ENCODE results near the gene BCAM.
"Not testable (repeated sequence)": the region's sequence is repeated elsewhere in the genome, so short reads cannot be mapped to it uniquely, and the experiment has no call there.

Gene BCAM

DNA sequence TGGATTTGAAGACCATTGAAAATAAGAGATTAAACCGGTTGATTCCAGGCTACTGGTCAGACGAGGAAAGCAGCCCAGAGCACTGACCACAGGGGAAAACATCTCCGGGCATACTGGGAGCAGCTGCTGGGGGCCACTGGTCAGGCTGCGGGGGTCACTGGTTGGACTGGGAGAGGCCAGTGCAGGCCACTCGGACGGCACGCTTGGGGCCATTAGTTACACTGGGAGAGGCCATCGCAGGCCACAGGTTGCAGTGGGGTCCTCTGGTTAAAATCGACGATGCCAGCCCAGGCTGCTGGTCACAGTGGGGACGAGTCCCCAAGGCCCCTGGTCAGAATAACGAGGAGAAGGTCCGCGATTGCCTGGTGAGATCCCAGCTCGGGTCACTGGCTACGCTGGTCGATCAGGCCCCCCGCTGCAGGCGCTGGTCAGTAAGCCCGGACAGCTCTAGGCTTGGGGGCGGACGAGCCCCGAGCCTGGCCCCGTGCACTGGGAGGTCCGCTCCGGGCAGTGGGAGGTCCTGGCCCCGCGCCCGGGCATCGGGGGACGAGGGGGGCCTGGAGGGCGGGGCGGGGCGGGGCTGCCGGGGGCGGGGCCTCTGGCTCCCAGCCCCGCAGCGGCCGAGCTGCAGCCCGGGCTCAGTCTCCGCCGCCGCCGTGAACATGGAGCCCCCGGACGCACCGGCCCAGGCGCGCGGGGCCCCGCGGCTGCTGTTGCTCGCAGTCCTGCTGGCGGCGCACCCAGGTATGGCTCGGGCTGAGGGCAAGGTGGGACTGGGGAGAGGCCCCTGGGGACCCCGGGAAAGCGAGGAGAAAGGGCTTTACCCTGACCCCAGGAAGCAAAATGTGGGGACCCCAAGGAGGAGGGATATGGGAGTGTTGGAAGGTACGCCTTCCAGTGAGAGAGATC, at the start of gene BCAM:
Gene BCAM (plus strand): TSS at position 641 of the 909 bp plus-strand sequence. CDS start 22 bp downstream, at position 663.
- DNase-seq = no peak

GRCh38 chr19:44762038-44762437, 46.9 kb upstream of the BCAM start:
- DNase-seq = no peak

GRCh38 chr19:44765033-44765948, 43.6 kb upstream of the BCAM start:
- DNase-seq = no peak

GRCh38 chr19:44765949-44766335, 43.0 kb upstream of the BCAM start:
- DNase-seq = no peak

GRCh38 chr19:44767295-44768180, 41.4 kb upstream of the BCAM start:
- no peak for DNase-seq

- DNase-seq = peak; percentile 26
Observed at GRCh38 chr19:44770550-44771257, 38.2 kb upstream of the BCAM start.

DNA sequence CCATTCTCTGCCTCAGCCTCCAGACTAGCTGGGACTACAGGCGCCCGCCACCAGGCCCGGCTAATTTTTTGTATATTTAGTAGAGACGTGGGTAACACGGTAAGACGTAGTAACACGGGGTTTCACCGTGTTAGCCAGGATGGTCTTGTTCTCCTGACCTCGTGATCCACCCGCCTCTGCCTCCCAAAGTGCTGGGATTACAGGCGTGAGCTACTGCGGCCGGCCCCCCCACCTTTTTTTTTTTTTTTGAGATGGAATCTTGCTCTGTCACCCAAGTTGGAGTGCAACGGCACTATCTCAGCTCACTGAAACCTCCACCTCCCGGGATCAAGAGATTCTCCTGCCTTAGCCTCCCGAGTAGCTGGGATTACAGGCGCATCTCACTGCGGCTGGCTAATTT, 36.8 kb upstream of the BCAM start:
- not testable (repeated sequence) for DNase-seq

GRCh38 chr19:44772959-44773358, 35.9 kb upstream of the BCAM start:
- no peak for DNase-seq

- DNase-seq = no peak
Observed at GRCh38 chr19:44775676-44776240, 33.1 kb upstream of the BCAM start.

- no peak for DNase-seq
Observed at GRCh38 chr19:44776402-44777096, 32.4 kb upstream of the BCAM start.

DNA sequence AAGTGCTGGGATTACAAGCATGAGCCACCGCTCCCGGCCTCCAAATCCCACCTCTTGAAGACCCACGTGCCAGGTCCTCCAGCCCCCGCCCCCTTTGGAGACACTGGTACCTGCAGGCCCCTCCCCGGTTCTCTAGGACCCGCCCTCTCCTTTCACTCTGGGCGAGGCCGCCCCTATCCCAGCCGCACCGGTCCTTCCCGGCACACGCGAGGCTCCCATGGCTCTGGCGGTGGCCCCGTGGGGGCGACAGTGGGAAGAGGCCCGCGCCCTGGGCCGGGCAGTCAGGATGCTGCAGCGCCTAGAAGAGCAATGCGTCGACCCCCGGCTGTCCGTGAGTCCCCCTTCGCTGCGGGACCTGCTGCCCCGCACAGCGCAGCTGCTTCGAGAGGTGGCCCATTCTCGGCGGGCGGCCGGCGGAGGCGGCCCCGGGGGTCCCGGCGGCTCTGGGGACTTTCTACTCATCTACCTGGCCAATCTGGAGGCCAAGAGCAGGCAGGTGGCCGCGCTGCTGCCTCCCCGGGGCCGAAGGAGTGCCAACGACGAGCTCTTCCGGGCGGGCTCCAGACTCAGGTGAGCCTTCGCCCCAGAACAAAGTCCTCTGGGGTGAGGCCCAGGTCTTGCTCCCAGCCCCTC, 31.1 kb upstream of the BCAM start, which contains the start of gene CBLC:
Gene CBLC (plus strand): TSS at position 176 of the 633 bp plus-strand sequence. CDS start 42 bp downstream, at position 218.
- no peak for DNase-seq

DNA sequence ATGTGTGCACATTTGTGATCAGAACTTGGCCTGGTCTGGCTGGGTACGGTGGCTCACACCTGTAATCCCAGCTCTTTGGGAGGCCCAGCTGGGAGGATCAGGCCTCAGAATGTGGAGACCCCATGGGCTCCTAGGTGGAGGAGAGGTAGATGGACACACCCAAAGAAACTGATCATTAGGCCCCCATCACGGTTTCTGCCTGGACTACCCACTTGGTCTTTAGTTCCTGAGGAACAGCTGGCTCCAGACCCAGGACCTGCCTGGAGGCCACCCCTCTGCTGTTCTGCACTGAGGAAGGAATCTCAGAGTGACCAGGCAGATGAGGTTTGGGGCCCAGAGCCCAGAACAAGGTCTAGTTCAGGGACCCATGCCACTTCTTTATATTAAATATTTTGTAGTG, 29.8 kb upstream of the BCAM start:
- DNase-seq = no peak

DNA sequence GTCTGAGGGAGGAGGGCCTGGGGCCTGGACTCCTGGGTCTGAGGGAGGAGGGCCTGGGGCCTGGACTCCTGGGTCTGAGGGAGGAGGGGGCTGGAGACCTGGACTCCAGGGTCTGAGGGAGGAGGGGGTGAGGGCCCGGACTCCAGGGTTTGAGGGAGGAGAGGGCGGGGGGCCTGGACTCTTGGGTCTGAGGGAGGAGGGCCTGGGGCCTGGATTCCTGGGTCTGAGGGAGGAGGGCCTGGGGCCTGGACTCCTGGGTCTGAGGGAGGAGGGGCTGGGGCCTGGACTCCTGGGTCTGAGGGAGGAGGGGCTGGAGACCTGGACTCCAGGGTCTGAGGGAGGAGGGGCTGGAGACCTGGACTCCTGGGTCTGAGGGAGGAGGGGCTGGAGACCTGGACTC, 27.2 kb upstream of the BCAM start:
- not testable (repeated sequence) for DNase-seq

GRCh38 chr19:44782729-44783128, 26.2 kb upstream of the BCAM start:
- DNase-seq = no peak

- DNase-seq = no peak
Observed at GRCh38 chr19:44783545-44783944, 25.4 kb upstream of the BCAM start.

DNA sequence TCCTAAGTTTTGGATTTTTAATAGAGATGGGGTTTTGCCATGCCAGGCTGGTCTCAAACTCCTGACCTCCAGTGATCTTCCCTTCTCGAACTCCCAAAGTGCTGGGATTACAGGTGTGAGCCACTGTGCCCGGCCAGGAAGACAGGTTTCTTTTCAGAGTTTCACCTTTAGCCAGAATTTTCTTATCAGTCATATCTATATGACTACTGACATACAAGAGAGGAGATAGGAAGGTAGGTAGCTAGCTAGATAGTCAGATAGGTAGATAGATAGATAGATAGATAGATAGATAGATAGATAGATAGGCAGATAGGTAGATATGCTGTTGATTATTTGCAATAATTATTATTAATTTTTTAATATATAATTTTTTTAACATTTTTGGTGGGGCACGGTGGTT, 23.6 kb upstream of the BCAM start:
- no peak for DNase-seq

DNA sequence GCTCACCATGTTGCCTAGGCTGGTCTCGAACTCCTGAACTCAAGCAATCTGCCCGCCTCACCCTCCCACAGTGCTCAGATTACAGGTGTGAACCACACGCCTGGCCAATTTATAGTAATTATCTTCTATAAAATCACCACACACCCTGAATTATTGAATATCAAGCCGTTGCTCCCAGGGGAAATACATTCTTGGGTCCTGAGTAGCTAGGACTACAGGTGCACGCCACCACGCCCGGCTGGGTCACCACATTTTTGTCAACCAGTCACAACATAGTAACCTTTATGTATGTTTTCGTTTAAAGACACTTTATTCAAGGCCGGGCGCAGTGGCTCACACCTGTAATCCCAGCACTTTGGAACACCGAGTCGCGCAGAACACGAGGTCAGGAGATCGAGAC, 22.9 kb upstream of the BCAM start:
- DNase-seq = no peak

DNA sequence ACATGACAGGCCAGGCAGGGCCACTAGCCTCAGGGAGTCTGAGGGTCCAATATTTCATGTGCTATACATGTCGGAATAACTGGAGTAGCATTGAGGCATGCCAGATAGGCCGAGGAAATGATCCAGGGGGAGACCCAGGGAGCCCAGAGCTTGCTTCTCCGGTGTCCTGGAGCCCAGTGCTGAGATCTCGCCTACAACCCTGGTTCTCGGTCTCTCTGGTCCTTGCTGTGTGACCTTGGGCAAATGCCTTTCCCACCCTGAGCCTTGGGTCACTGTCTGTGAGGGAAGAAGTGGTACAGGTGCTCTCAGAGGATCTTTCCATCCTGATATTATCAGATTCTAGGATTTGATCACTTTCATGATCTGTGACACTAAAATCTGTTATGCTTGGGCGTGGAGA, 19.9 kb upstream of the BCAM start:
- DNase-seq = no peak

DNA sequence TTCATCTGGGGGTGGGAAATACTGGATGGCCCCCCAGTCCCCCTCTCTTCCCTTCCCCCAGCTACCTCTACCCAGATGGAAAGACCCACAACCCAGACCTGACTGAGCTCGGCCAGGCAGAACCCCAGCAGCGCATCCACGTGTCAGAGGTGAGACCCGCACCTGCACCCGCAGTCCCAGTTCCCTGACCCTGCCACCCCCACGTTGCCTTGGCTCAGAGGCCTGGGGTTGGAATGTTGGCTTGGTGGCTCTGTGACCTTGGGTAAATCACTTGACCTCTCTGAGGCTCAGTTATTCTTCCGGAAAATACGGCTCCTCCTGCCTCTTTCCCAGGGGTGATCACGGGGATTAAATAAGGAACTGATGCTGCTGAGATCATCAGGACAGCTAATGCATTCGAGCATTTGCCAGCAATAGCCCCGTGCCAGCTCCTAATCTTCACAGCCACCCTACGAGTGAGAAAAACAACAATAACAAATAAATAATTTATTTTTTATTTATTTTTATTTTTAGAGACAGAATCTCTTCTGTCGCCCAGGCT, 18.9 kb upstream of the BCAM start:
- DNase-seq = no peak

GRCh38 chr19:44792281-44792680, 16.6 kb upstream of the BCAM start:
- DNase-seq = no peak
